ENCODE data around the gene ACTL9. TPM values are rescaled to one million over a fixed set of nuclear protein-coding genes. Genes with fewer than 3 reads are reported as not detected.

ACTL9 gene
- total RNA-seq, 1 donor from 2014 or later: not detected

DNA sequence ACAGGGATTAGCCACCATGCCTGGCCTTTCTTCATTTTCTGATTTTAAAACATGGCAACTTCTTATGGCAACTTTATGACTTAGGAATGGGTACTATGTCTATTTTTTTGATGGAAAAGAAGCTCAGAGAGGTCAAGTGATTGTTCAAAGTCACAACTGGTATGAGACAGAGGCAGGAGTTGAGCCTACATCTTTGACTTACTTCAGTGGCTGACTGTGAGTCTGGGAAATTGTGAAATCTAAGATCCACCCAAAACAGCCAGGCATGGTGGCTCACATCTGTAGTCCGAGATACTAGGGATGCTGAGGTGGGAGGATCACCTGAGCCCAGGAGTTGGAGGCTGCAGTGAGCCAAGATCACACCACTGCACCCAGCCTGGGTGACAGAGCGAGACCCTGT is 2.4 kb upstream of the ACTL9 start:
- Histone ChIP-seq H3K36me3 (ENCODE audit: control insufficient read depth, insufficient read depth, low read length) (no peaks in the 10 kb centered on the region), H3K4me3 (ENCODE audit: low read depth, low read length) (no peak overlapping the region), H3K27me3 (ENCODE audit: control insufficient read depth, insufficient read depth, low read length) (no peaks in the 10 kb centered on the region)
- no peak for DNase-seq (ENCODE audit: low read depth)
- TF ChIP-seq, protein P1, sequence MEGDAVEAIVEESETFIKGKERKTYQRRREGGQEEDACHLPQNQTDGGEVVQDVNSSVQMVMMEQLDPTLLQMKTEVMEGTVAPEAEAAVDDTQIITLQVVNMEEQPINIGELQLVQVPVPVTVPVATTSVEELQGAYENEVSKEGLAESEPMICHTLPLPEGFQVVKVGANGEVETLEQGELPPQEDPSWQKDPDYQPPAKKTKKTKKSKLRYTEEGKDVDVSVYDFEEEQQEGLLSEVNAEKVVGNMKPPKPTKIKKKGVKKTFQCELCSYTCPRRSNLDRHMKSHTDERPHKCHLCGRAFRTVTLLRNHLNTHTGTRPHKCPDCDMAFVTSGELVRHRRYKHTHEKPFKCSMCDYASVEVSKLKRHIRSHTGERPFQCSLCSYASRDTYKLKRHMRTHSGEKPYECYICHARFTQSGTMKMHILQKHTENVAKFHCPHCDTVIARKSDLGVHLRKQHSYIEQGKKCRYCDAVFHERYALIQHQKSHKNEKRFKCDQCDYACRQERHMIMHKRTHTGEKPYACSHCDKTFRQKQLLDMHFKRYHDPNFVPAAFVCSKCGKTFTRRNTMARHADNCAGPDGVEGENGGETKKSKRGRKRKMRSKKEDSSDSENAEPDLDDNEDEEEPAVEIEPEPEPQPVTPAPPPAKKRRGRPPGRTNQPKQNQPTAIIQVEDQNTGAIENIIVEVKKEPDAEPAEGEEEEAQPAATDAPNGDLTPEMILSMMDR (IDR thresholded peaks at IDR 0.05; ENCODE audit: insufficient read depth, low read length, poor library complexity, severe bottlenecking): no peak

DNA sequence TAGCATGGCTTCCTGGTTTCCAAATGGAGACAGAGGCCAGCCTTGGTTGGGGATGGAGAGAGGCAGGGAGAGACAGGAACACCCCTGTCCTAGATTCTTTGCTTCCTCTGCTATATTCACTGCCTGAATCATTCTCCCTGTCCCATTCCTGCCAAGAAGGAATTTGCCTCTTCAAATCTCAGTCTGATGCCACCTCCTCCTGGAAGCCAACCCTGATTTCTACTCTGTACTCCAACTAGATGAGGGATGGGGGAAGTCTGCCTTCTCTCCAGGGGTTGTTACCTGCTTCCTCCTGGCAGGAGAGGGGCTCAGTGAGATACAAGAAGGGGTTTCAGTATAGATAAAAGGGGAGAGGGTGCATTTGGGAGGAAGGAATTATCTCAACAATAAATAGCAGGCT is 1.3 kb upstream of the ACTL9 start:
- no peaks in the 10 kb centered on the region for H3K27me3 ChIP-seq (ENCODE audit: control insufficient read depth, insufficient read depth, low read length)
- no peaks in the 10 kb centered on the region for H3K36me3 ChIP-seq (ENCODE audit: control insufficient read depth, insufficient read depth, low read length)
- no peak for DNase-seq (ENCODE audit: low read depth)
- H3K4me3 ChIP-seq (ENCODE audit: low read depth, low read length): no peak overlapping the region
- TF ChIP-seq, protein P1 (IDR thresholded peaks at IDR 0.05; ENCODE audit: insufficient read depth, low read length, poor library complexity, severe bottlenecking): no peak

DNA sequence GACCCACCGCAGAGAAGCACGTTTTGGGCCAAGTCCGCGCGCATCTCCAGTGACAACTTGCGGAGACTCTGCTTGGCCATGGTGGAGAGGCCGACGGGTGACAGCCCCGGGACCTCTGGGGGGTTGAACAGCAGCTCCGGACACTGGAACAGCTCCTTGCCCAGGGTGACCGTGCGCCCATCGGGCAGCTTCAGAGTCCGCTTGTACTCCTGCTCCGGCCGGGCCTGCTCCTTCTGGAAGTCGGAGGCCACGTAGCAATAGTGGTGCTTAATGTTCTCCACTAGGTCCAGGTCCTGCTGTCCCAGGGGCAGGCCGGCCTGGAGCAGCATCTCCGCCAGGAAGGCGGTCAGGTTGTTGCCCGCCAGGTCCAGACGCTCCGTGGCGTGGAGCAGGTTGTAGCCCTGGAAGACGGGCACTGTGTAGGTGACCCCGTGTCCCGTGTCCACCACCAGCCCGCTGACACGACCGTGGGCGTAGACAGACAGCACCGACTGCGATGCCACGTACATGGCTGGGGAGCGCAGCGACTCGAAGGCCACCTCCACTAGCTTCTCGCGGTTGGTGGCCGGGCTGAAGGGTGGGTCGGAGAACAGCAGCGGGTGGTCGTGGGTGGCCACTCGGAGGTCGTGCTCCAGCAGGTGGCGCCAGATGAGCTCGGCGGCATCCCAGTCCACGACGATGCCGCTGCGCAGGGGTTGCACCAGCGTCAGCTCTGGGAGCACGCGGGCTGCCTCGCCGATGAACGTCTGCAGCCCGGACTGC is 743 bp downstream of the ACTL9 start:
- DNase-seq (ENCODE audit: low read depth): no peak
- Histone ChIP-seq H3K4me3 (ENCODE audit: low read depth, low read length) (no peak overlapping the region), H3K36me3 (ENCODE audit: control insufficient read depth, insufficient read depth, low read length) (no peaks in the 10 kb centered on the region), H3K27me3 (ENCODE audit: control insufficient read depth, insufficient read depth, low read length) (no peaks in the 10 kb centered on the region)
- TF ChIP-seq, protein P1 (IDR thresholded peaks at IDR 0.05; ENCODE audit: insufficient read depth, low read length, poor library complexity, severe bottlenecking): no peak

DNA sequence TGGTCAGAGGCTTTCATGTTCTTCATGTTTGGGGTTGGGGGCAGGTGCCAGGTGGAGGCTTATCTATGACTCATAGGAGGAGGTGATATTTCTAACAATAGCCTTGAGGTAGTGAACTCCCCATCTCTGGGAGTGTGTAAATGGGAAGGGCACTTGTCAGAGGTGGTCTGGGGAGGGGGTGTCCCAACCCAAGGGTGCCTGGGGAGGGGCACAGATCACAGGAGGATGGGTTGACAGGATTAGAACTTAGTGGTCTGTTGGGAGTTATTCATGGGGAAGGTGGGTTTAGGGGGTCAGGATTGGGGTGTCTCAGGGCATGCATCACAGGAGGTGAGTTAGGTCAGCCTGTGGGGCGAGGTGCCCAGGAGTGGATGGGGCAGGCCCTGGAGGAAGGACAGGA is 1.6 kb downstream of the ACTL9 start:
- Histone ChIP-seq H3K4me3 (ENCODE audit: low read depth, low read length) (no peak overlapping the region), H3K36me3 (ENCODE audit: control insufficient read depth, insufficient read depth, low read length) (no peaks in the 10 kb centered on the region), H3K27me3 (ENCODE audit: control insufficient read depth, insufficient read depth, low read length) (no peaks in the 10 kb centered on the region)
- no peak for DNase-seq (ENCODE audit: low read depth)
- TF ChIP-seq, protein P1 (IDR thresholded peaks at IDR 0.05; ENCODE audit: insufficient read depth, low read length, poor library complexity, severe bottlenecking): no peak

DNA sequence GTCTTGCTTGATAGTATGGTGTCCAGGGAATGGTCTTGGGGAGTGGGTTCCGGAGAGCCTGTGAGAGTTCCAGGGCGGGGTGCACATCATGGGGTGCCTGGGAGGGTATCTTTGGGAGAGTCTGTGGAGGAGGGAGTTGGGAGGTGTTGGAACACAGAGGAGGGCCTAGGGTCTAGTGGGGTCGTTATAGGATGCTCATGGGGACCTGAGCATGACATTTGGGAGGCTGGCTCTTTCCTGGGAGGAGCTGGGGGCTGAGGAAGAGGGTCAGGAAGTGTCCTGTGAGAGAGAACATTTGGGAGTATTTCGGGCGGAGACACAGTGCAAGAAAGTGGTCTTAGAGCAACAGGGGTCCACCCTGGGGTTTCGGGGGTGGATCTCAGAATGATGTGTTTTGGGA is 2.7 kb downstream of the ACTL9 start:
- Histone ChIP-seq H3K27me3 (ENCODE audit: control insufficient read depth, insufficient read depth, low read length) (no peaks in the 10 kb centered on the region), H3K4me3 (ENCODE audit: low read depth, low read length) (no peak overlapping the region), H3K36me3 (ENCODE audit: control insufficient read depth, insufficient read depth, low read length) (no peaks in the 10 kb centered on the region)
- DNase-seq (ENCODE audit: low read depth): no peak
- TF ChIP-seq, protein P1 (IDR thresholded peaks at IDR 0.05; ENCODE audit: insufficient read depth, low read length, poor library complexity, severe bottlenecking): no peak

DNA sequence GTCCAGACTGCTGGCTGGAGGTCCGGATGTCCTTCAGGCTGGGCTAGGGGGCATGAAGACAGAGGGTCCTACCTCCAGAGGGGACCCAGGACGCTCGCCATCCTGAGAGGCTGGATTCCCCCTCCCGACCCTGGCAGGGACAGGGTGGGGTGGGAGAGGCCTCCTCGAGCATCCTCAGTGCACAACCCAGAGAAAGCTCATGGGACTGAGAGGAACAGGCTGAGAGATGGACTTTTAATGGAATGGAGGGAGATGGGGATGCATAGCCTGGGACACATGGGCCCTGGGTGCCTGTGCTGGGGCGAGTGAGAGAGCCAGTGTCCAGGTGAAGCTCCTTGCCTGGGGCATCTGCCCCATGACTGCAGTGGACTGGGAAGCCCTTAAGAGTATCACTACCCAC is 3.1 kb downstream of the ACTL9 start:
- H3K4me3 ChIP-seq (ENCODE audit: low read depth, low read length): no peak overlapping the region
- H3K36me3 ChIP-seq (ENCODE audit: control insufficient read depth, insufficient read depth, low read length): no peaks in the 10 kb centered on the region
- TF ChIP-seq, protein P1 (IDR thresholded peaks at IDR 0.05; ENCODE audit: insufficient read depth, low read length, poor library complexity, severe bottlenecking): no peak
- DNase-seq (ENCODE audit: low read depth): no peak
- H3K27me3 ChIP-seq (ENCODE audit: control insufficient read depth, insufficient read depth, low read length): no peaks in the 10 kb centered on the region

All from kidney epithelial cell (primary cell).